Measurements from ENCODE around the gene RAD51B. TPM values are rescaled to one million over a fixed set of nuclear protein-coding genes. Genes with fewer than 3 reads are reported as not detected.
"Not testable (repeated sequence)": the region's sequence is repeated elsewhere in the genome, so short reads cannot be mapped to it uniquely, and the experiment has no call there.

RAD51B gene
- total and polyA plus RNA-seq, 2 donors (not counting 1 experiment from before 2014, with no cell fraction given): 4.6 to 16.3 TPM

- no peak for DNase-seq (ENCODE audit: low read depth in 2 of 2)
- Histone ChIP-seq H3K4me2 (ENCODE audit: extremely low read depth, insufficient read depth, low read length) (no peak overlapping the region), H3K27ac (ENCODE audit: insufficient read depth, low read length) (no peak overlapping the region), H3K79me2 (ENCODE audit: control insufficient read depth, insufficient read depth, low read length) (no peaks in the 10 kb centered on the region), H2AFZ (ENCODE audit: low read length) (no peak overlapping the region), H3K4me3 (replicated peaks in 1 of 4; ENCODE audit: control extremely low read depth in 1 of 4, insufficient read depth in 1 of 4, low read depth in 3 of 4, low read length in 4 of 4) (no peak overlapping the region), H4K20me1 (ENCODE audit: control insufficient read depth, extremely low read depth, insufficient read depth, low read length) (no peaks in the 10 kb centered on the region), H3K9me3 (ENCODE audit: control insufficient read depth, insufficient read depth, low read depth, low read length) (no peaks in the 10 kb centered on the region), H3K4me1 (ENCODE audit: control insufficient read depth, extremely low read depth, insufficient read depth, low read length) (peaks cover 2% of the 10 kb centered on the region), H3K27me3 (ENCODE audit: control insufficient read depth, insufficient read depth, low read length) (no peaks in the 10 kb centered on the region), H3K36me3 (ENCODE audit: control insufficient read depth, insufficient read depth, low read length) (no peaks in the 10 kb centered on the region), H3K9ac (ENCODE audit: insufficient read depth, low read length) (no peak overlapping the region)
- TF ChIP-seq CTCF (conservative IDR thresholded peaks at IDR 0.05 in 1 of 2, IDR thresholded peaks at IDR 0.05 in 1 of 2; ENCODE audit: low read depth in 1 of 2, low read length in 2 of 2) (no peak), EZH2 (IDR thresholded peaks at IDR 0.05; ENCODE audit: low read length, missing control alignments) (no peak)
Observed at GRCh38 chr14:68111853-68112270, 292.3 kb downstream of the RAD51B start.

GRCh38 chr14:68112442-68112841 is 292.9 kb downstream of the RAD51B start:
- Histone ChIP-seq H2AFZ (ENCODE audit: low read length) (no peak overlapping the region), H3K79me2 (ENCODE audit: control insufficient read depth, insufficient read depth, low read length) (no peaks in the 10 kb centered on the region), H4K20me1 (ENCODE audit: control insufficient read depth, extremely low read depth, insufficient read depth, low read length) (no peaks in the 10 kb centered on the region), H3K4me2 (ENCODE audit: extremely low read depth, insufficient read depth, low read length) (no peak overlapping the region), H3K4me1 (ENCODE audit: control insufficient read depth, extremely low read depth, insufficient read depth, low read length) (peaks cover 2% of the 10 kb centered on the region), H3K27me3 (ENCODE audit: control insufficient read depth, insufficient read depth, low read length) (no peaks in the 10 kb centered on the region), H3K9ac (ENCODE audit: insufficient read depth, low read length) (no peak overlapping the region), H3K36me3 (ENCODE audit: control insufficient read depth, insufficient read depth, low read length) (no peaks in the 10 kb centered on the region), H3K4me3 (replicated peaks in 1 of 4; ENCODE audit: control extremely low read depth in 1 of 4, insufficient read depth in 1 of 4, low read depth in 3 of 4, low read length in 4 of 4) (no peak overlapping the region), H3K27ac (ENCODE audit: insufficient read depth, low read length) (no peak overlapping the region), H3K9me3 (ENCODE audit: control insufficient read depth, insufficient read depth, low read depth, low read length) (no peaks in the 10 kb centered on the region)
- TF ChIP-seq CTCF (conservative IDR thresholded peaks at IDR 0.05 in 1 of 2, IDR thresholded peaks at IDR 0.05 in 1 of 2; ENCODE audit: low read depth in 1 of 2, low read length in 2 of 2) (no peak), EZH2 (IDR thresholded peaks at IDR 0.05; ENCODE audit: low read length, missing control alignments) (no peak)
- no peak for DNase-seq (ENCODE audit: low read depth in 2 of 2)

GRCh38 chr14:68113343-68113930 is 293.9 kb downstream of the RAD51B start:
- Histone ChIP-seq H3K4me1 (ENCODE audit: control insufficient read depth, extremely low read depth, insufficient read depth, low read length) (peaks cover 2% of the 10 kb centered on the region), H3K4me2 (ENCODE audit: extremely low read depth, insufficient read depth, low read length) (no peak overlapping the region), H3K27ac (ENCODE audit: insufficient read depth, low read length) (no peak overlapping the region), H3K9me3 (ENCODE audit: control insufficient read depth, insufficient read depth, low read depth, low read length) (no peaks in the 10 kb centered on the region), H3K79me2 (ENCODE audit: control insufficient read depth, insufficient read depth, low read length) (no peaks in the 10 kb centered on the region), H4K20me1 (ENCODE audit: control insufficient read depth, extremely low read depth, insufficient read depth, low read length) (no peaks in the 10 kb centered on the region), H3K9ac (ENCODE audit: insufficient read depth, low read length) (no peak overlapping the region), H2AFZ (ENCODE audit: low read length) (no peak overlapping the region), H3K4me3 (replicated peaks in 1 of 4; ENCODE audit: control extremely low read depth in 1 of 4, insufficient read depth in 1 of 4, low read depth in 3 of 4, low read length in 4 of 4) (no peak overlapping the region), H3K27me3 (ENCODE audit: control insufficient read depth, insufficient read depth, low read length) (no peaks in the 10 kb centered on the region), H3K36me3 (ENCODE audit: control insufficient read depth, insufficient read depth, low read length) (no peaks in the 10 kb centered on the region)
- TF ChIP-seq EZH2 (IDR thresholded peaks at IDR 0.05; ENCODE audit: low read length, missing control alignments): no peak
- no peak for TF ChIP-seq CTCF (conservative IDR thresholded peaks at IDR 0.05 in 1 of 2, IDR thresholded peaks at IDR 0.05 in 1 of 2; ENCODE audit: low read depth in 1 of 2, low read length in 2 of 2)
- no peak for DNase-seq (ENCODE audit: low read depth in 2 of 2)

GRCh38 chr14:68115952-68116351 is 296.4 kb downstream of the RAD51B start:
- not testable (repeated sequence) for H3K4me2 ChIP-seq (ENCODE audit: extremely low read depth, insufficient read depth, low read length); H3K27me3 ChIP-seq (ENCODE audit: control insufficient read depth, insufficient read depth, low read length); H3K9me3 ChIP-seq (ENCODE audit: control insufficient read depth, insufficient read depth, low read depth, low read length)

More at GRCh38 chr14:68115952-68116351, 296.4 kb downstream of the RAD51B start:
- H3K36me3 ChIP-seq (ENCODE audit: control insufficient read depth, insufficient read depth, low read length); H3K4me3 ChIP-seq (replicated peaks in 1 of 4; ENCODE audit: control extremely low read depth in 1 of 4, insufficient read depth in 1 of 4, low read depth in 3 of 4, low read length in 4 of 4); H3K4me1 ChIP-seq (ENCODE audit: control insufficient read depth, extremely low read depth, insufficient read depth, low read length); DNase-seq (ENCODE audit: low read depth in 2 of 2); H4K20me1 ChIP-seq (ENCODE audit: control insufficient read depth, extremely low read depth, insufficient read depth, low read length); H3K9ac ChIP-seq (ENCODE audit: insufficient read depth, low read length); H3K27ac ChIP-seq (ENCODE audit: insufficient read depth, low read length); H3K79me2 ChIP-seq (ENCODE audit: control insufficient read depth, insufficient read depth, low read length); H2AFZ ChIP-seq (ENCODE audit: low read length): not testable (repeated sequence)
